GM15510 (cell line): Measurements from ENCODE around the gene CISH.

ENCODE experiments used
- POLR2A ChIP-seq: IDR thresholded peaks from 3 replicates; pipeline ENCODE4 v1.6.1; 2011; ENCODE audit warnings: borderline replicate concordance; ENCODE audit not compliant: insufficient read length; ENCODE audit errors: extremely low read depth

The CISH gene

DNA sequence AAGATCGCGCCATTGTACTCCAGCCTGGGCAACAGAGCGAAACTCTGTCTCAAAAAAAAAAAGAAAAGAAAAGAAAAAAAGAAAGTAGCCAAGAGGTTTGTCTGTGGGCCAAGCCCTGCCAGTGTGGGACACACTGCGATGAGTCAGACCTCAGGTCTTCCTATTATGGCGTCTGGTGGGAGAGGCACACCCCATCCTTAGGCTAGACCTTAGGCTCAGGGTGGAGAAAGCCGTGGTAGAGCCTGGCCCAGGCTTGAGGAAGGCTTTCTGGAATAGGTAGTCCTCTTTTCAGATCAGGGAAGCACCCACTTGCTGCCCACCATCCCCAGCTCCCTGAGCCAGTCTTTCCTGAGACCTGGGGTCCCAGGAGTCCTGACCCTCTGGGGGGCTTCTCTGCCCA, 36.2 kb downstream of the CISH start:
- TF ChIP-seq POLR2A: no peak

DNA sequence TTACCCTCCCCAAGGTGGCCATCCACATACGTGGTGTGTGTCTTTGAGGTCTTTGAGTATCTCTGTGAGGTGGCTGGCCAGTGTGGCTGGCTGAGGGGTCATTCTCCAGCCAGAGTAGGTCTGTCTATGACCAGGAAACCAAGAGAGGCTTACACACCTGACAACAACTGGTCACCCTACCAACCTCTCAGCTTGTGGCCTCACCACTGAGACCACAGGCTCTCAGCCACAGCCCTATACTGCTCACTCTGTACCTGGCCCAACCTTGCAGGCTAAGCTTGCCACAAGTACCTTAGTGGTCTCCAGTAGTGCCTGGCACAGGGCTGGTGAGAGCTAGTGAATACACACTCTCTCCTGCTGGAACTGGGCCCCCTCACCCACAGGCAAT, 37.1 kb downstream of the CISH start:
- no peak for TF ChIP-seq POLR2A

DNA sequence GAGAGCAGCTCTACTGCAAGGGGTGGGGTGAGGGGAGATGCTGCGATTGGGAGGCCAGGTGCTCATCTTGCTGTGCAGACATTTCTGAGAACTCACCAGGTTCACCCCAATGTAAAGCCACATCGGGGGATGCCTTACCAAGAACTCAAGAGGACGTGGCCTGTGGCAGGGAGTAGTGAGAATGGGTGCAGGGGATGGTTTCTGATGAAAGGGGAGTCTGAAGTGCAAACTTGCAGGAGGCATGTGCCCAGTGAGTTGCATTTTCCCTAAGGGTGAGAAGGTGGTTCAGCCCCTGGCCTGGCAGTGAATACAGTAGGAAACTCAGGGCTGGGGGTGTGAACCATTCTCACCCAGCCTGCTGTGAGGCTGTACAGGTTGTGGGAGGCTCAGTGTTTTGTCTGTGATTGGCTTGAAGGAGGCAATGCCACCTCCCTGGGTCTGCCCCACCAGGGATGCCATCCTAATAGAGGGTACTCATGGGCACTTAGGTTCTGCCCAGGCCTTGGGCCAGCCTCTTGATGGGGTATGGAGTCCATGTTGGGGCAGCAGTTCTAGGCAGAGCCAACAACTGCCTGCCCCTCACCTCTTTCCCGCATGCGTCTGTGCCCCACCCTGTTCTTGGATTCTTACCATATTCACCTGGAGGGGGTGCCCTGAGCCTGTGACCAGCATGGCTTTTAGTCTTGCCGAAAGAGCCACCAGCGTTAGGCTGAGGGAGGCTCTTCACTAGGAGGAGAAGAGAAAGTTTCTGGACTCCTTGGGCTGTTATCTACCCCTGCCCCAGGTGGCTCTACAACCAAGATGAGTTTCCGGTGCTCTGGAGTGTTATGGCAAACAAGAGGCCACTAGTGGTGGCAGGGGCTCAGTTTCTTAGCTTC, 37.8 kb downstream of the CISH start:
- TF ChIP-seq POLR2A: no peak

DNA sequence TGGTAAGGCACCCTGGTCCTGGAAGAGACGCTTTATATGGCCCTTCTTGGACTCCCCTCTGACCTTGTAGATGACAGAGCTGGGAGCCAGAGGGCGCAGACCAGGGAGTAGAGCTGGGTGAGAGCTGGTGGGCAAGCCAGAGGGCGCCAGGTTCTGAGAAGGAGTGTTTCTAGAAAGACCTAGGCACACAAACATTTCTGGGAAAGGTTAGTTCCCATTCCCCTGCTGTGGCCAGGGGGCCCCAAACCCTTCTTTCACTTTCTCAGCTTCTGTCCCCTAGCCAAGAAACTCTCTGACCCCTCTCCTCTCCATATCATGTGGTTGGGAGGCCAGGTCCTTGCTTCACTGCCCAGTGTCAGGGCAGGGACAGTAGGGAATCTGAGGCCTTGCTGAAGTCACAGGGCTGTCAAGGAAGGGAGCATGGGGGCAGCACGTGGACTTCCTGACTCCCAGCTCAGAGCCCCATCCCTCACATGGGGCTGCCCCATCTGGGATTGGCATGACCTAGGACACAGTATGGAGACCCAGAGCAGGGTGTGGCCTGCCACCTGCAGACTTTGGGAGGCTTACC, 38.7 kb downstream of the CISH start:
- TF ChIP-seq POLR2A: no peak

DNA sequence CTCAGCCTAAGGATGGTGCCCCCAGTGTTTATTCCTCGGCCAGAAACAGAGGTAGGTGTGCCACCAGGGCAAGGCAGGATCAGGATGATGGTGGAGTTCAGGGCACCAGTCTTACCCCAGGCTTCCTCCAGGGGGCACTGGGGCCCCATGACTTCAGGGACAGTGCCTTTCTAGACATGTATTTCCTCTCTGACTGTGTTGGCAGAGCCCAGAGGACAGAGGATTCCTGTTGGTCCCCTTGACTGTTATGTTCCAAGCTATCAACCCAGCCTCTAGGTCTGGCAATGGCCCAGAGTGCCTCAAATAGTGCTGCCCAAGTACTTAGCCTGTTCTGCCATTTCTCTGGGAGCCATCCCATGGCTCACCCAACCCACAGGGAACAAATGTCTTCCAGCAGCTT, 39.4 kb downstream of the CISH start:
- TF ChIP-seq POLR2A: no peak

DNA sequence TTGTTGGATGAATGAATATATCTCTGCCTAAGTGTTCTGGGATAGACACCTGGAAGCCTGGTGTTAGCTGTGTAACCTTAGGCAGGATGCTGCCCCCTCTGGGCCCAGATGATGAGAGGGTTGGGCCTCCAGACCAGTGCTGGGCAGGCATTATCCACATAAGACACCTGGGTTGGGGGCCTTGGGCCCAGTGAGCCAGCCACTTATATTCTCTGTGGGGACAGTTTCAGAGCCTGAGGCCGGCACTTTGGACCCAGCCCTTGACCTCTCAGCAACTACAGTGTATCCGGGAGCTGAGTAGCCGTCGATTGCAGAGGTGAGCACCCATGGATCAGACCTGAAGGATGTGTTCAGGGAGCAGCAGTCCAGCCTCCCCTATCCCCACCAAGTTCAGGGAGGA, 40.1 kb downstream of the CISH start:
- no peak for TF ChIP-seq POLR2A

DNA sequence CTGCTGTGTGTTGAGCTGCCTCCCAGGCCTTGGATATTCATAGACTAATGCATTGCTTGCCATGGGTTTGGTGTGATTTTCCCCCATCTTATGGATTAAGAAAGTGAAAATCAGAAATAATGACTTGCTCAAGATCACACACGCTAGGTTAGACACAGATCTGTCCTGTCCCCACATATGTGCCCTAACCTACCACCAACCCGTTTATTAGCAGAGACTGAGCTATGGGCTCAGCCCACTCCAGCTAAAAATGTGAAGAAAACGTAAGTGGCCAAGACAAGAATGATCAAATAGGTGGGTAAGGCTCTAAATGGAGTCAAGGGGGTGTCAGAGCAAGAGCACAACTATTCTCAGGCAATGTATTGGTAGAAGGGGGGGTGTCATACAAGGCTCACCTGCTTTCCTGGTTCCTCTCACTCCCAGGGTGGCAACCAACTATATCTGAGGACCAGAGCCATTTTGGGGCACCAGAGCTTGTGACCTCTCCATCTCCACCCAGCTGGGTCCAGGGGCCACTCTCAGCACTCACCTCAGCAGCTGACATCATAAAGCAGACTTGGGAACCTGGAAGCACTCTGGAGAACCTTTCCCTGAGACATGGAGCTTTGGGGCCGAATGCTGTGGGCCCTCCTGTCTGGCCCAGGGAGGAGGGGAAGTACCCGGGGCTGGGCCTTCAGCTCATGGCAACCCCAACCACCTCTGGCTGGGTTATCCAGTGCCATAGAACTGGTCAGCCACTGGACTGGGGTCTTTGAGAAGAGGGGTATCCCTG, 40.9 kb downstream of the CISH start:
- no peak for TF ChIP-seq POLR2A

DNA sequence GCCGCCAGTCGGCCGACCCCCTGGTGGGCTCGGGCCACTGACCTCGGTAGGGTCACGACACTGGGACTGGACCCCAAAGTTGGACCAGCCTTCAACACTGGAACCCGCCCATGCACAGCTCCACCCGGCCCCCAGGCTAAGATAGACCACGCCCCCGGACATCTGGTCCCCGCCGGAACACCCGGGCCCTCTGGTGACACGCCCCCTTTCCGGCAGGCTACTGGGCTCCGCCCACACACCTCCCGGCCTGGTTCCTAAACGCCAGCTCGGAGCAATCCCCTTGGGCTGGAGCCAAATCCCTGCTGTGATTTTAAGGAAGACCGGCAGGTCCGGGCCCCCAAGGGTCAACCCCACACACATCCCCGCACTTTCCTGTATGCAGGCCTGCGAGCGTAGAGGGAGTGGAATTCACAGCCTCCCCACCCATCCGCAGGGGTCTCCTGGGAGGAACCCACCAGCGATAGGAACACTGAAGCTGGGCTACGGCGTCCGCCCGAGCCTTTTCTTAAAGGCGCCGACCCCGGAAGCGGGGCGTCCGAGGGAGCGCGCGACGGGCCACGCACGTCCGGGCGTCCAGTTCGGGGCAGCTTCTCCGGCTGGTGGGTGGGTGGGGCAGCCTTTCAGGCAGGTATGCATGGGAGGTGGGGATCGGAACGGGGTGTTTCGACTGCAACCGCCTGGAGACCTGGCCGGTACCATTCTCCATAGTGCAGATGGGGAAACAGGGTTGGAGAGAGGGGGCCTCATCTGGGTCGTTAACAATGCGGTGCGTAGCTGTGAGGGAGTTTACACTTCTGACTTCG, 42.4 kb downstream of the CISH start, which contains the start of gene HEMK1:
Gene HEMK1 (plus strand): TSS at position 576 of the 803 bp plus-strand sequence. CDS start 1,583 bp downstream, outside the sequence.
- peak; percentile 57 for TF ChIP-seq POLR2A

DNA sequence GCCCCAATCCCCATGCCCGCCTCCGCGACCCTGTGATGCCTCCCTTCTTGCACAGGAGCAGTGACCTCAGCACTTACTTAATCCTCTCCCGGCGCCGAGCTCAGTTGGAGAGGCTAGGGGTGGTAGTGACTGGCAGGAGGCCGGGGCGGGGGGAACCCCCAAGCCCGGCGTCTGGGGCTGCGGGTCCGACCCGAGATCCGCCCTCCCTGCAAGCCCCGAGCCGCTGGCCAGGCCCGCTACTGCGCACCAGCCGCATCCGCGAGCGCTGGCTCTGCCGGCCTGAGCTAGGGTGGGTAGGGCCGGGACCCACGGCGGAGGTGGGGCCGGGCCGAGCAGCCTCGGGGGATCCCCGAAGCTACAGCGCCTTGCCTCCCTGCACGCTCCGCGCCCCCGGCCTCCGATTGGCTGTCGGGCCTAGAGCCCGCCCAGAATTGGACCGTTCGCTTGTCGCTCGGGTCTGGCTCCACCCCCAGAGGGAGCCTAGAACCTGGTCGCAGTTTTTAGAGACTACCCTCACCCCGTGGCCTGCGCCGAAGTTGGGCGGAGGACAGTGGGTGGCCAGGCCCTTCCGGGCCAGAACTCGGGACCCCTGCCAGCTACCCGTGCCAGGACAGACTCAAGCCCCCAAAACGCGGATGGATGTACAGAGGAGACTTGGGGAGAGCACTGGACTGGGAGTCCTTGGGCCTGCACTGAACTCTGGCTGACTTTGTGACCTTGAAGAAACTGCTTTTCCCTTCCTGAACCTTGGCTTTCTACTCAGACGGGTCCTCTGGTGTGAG, 44.0 kb downstream of the CISH start, which contains the start of gene C3orf18:
Gene C3orf18 (minus strand): TSS at position 362 of the 782 bp plus-strand sequence. CDS start 2,048 bp downstream, outside the sequence.
- TF ChIP-seq POLR2A: peak; percentile 63

DNA sequence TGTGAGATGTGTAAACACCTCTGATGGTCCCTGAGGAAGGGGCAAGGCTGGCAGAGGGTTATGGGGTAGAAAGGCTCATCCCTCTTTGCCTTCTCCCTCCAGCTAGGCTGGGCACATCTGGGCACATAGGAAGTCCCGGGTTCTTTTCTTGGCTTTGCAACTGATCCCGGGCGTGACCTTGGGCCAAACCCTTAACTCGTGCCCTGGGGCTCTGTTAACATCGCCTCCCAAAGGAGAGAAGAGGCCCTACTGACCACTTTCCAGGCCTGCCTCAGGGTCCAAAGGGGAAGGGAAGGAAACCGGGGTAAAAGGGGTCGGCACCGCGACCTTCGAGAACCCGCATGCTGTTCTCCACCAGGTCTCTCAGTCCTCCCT, 44.6 kb downstream of the CISH start:
- TF ChIP-seq POLR2A: no peak

DNA sequence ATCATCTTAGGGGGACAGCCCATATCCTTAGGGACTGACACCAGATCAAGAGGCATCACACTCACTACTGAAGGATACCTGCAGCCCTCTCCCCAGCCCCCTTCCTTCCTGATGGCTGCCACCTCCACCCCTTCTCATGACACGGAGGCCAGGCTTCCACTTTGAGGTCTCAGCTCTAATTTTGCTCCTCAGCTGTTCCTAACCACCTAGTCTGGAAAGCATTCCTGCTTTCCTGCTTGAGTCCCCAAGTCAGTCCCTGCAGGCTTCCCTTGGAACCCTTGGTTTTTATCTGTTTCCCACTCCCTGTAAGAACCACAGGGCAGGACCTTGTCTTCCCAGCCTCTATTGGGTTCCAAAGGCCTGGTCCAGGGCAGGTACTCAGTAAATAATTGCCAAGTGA, 47.3 kb downstream of the CISH start:
- no peak for TF ChIP-seq POLR2A

DNA sequence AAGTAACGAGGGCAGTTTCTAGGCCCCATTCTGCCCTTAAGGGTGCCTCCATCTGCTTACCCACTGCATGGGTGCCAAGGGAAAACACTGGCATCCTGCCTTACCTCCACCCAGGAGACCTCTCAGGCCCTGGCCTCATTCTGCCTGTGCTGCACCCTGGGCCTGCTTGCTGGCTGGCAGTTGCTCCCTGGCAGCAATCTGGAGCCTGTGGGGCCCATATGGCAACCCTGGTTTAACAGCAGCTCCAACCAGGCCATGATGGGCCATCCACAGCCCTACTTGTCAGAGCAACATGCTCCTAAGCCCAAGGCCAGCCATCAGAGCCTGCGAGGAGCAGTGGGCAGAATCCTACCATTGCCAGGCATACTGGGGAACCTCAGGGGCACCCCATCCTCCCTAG, 47.7 kb downstream of the CISH start:
- no peak for TF ChIP-seq POLR2A

DNA sequence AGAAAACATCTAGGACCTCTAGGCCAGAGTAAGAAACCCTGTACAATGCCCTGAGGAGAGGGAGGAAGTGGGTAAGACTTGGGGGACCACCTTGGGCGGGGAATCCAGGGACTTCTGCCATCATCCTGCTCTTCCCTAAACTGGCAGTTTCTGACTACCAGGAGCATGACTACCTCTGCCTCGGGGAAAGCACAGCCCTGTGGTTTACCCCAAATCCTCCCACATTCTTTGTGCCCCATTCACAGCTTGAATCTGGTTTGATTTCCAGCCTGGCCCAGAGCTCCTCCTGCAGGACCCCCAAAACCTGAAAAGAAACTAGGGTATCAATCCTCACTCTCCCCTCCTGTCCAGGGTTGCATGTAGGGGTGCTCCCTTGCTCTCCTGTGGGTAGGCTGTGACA, 48.7 kb downstream of the CISH start:
- TF ChIP-seq POLR2A: no peak

DNA sequence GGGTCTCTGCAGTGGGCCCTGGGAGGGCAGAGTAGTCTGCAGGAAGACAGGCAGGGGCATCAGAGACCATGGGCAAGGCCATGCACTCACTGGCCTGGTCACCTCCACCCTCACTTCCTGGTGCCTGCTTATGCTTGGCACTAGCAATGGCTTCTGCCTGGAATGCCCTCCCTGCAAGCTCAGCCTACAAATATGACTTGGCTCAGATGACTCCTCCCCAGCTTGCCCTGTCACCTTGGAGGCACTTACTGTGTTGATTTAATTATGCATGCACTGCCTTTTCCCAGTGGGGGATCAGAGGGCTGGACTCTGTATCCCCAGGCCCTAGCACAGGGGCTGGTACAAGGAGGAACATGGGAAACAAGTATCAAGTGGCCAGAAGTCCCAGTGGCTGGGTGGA, 51.9 kb downstream of the CISH start:
- TF ChIP-seq POLR2A: no peak
